Embryonic facial prominence (tissue), 1 donor: ENCODE results near the gene CTCF.

Experiments
- DNase-seq: peaks from one replicate; pipeline ENCODE4 v3.0.0-alpha.2; 2016; ENCODE audit errors: extremely low spot score

Gene CTCF

DNA sequence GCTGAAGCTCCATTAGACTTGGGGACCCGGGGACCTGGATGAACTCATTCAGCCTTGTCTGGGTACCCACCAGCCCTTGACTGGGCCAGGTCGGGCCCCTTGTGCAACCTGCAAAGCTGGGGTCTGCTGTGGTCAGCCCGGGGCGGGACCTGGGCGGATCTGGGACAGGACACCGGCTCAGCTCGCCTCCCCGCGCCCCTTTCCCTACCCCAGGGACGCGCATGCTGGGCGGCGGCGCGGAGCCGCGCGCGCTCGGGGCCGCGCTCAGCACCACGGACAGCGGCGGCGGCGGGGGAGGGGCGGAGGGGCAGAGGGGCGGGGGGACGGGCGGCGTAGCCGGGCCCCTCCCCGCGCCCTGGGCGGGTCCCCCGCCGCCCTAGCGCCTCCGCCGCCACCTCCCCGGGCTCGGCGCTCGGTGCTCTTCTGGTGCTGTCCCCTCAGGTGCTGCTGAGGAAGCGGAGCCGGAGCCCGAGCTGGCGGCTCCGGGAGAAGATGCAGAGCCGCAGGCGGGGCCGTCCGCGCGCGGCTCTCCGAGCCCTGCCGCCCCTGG is 90.3 kb downstream of the CTCF start:
- DNase-seq, result no peak

DNA sequence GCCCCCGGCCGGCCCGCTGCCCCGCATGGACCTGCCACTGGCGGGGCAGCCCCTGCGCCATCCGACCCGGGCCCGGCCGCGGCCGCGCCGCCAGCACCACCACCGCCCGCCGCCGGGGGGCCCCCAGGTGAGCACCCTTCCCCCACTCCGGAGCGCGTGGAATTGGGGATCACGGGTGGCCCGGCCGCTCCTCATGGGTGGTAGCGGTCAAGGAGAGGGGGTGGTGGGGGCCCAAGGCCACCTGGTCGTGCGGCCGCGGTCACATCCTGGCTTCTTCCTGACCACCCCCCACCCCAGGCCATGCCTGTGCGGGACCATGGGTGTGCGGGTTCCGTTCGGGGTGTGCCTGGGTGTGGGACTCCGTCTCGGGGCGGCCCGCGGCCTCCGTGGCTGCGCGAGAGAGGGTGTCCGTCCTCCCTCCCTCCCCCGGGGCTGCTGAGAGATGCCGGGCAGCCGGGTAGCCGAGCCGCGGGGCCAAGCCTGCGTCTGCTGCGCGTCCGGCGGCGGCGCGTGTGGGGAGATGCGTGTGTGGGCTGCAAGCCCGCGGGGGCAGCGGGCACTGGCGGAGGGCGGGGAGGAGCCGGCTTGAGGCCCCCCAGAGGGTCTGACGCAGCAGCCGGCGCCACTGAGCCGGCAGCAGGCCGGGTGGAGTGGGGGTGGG is 90.9 kb downstream of the CTCF start:
- DNase-seq, result no peak

DNA sequence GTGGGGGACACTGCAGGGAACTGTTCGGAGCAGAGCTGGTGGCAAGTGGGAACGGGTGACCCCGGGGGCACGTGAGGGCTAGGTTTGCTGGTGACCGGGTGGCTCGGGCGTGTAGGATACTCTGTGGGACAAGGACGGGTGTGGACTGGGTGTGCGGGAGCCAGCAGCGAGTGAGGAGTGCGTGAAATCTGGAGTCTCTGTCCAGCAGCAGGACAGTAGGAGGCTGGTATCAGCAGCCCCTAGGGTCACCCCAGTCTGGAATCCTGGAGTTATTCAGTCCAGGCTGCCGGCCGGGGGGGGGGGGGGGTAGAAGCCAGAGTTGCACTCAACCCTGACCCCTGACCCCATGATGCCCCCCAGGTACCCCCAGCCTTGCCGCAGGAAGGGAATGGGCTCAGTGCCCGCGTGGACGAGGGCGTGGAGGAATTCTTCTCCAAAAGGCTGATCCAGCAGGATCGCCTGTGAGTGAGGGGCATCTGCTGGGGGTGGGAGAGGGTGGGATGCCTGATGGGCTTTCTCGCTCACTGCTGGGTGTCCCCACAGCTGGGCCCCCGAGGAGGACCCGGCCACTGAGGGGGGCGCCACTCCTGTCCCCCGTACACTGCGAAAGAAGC is 91.6 kb downstream of the CTCF start:
- DNase-seq, result no peak

DNA sequence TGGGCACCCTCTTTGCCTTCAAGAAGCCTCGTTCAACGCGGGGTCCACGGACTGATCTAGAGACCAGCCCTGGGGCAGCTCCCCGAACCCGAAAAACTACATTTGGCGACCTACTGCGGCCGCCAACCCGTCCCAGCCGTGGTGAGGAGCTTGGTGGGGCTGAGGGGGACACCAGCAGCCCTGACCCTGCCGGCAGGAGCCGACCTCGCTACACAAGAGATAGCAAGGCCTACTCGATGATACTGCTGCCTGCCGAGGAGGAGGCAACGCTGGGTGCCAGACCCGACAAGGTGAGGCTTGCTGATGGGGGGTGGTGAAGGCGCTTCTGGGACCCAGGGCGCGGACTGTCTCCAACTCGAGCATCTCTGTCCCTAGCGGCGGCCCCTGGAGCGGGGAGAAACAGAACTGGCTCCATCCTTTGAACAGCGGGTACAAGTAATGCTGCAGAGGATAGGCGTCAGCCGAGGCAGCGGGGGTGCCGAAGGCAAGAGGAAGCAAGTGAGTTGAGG is 92.1 kb downstream of the CTCF start:
- no peak for DNase-seq

DNA sequence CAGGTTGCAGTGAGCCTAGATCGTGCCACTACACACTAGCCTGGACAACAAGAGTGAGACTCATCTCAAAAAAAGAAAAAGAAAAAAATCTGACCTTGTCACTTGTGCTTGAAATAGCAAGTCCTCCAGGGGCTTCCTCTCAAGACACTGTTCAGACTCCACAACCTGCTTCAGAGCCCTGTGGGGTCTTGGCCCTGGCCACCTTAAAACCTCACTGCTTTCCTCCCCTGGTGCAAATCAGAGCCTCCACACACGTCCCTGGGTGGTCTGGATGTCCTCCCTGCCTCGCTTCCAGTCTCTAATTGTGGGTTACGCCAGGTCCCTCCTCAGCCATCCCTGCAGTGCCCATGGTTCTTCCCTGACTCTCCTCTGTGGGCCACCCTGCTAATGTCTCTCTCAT is 93.0 kb downstream of the CTCF start:
- DNase-seq, result no peak

DNA sequence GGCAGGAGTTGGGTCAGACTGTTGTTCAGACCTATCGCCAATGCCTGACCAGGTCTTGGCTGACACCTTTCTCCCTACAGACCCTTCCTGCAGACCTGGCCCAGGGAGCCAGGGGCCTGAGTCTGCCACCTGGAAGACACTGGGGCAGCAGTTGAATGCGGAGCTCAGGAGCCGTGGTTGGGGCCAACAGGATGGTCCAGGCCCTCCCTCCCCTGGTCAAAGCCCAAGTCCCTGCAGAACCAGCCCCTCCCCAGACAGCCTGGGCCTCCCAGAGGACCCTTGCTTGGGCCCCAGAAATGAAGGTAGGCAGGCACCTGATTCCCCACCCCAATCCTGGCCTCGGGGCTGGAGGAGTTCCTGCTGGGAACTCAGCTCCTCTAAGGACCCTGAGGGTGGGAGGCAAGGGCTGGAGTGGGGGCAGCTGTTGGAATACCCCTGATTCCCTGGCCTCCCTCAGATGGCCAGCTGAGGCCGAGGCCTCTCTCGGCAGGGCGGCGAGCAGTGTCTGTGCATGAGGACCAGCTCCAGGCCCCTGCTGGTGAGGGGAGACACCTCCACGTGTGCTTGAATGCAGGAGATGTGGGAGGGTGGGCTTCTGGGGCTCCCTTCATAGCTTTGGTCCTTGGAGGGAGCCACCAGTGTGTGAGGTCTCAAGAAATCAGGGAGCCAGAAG is 94.2 kb downstream of the CTCF start:
- DNase-seq, result no peak

DNA sequence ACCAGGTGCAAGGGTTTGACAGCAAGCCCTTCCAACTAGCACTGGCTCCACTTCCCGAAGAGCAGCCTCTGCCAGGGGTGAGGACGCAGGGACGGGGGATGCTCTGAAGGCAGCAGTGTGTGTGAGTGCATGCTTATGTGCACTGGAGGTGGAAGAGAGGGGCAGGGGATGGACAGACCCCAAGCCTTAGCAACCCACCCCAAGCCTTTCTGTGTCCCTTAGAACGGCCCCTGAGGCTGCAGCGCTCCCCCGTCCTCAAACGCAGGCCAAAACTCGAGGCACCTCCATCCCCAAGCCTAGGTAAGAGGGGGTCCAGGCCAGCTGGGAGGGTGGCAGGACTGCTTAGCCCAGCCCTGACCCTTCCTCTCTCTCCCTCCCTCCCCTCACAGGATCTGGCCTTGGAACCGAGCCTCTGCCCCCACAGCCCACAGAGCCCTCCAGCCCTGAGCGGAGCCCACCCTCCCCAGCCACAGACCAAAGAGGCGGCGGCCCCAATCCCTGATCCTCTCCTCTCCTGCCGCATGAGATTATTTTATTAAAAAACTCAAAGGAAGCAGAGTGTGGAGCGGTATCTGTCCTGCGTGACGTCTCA is 94.8 kb downstream of the CTCF start:
- DNase-seq, result no peak

DNA sequence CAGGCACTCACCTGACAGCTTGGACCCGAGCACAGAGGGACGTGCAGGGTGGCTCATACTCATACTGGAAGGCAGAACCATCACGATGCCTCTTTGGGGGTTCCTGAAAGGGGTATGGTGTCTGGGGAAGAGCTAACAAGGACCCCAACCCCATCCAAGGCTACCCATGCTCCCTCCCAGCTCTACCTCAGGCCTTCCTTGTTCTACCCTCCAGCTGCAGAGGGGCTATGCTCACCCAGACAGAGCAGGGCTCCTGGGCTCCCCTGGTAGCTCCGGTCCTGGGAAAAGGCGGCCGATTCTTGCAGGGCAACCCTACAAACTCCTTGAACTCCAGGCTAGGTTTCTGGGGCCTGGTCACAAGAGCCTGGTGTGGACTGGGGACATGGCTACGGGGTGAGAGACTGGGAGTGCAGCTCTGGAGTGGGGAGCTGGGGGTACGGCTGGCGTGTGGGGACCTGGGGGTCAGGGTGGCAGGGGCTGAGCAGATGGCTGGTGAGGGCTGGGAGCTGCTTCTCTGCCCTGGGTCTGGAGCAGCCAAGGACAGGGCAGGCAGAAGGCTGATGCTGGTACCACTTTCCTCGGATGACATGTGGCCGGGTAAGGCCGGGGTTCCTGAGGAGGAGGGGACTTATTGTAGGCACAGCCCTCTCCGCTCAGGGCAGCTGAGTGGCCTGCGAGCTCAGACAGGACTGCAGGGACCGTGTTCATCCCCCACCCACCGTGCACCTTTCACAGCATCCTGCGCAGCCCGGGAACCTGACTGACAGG is 95.6 kb downstream of the CTCF start:
- no peak for DNase-seq

DNA sequence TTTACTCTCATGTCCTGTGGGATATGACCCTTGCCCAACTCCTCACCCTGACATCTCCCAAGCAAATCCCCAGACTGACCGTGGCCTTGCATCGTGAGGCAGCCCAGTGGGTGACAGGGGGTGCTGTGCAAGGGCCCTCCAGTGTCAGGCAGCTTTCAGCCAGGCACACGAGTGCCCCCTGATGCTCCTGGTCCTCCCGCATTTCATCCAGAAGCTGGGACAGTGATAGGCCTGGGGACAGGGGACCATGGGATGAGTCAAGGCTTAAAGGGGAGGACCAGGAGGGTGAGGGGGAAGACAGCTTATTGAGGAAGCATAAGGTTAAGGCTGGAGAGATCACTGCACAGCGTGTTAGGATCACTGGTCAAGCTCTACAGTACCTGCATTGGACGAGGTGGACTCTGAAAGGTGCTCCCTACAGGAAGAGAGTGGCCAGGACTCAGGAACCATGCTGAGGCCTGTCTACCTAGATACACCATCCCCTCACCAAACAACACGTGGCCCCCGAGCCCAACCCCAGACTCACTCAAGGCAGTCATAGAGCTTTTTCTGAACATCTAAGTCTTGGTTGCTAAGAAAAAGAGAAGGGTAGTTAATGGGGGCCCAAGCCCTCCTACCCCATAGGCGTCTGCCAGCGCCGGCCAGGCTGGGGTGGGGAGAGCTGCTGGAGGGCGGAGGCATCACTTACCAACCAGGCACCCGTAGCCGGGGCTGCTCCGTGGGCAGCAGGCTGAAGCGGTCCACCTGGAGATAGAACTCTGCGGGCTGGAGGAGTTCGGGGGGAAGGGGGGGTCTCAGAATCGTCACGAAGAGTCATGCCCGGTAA is 96.7 kb downstream of the CTCF start:
- DNase-seq, result no peak

DNA sequence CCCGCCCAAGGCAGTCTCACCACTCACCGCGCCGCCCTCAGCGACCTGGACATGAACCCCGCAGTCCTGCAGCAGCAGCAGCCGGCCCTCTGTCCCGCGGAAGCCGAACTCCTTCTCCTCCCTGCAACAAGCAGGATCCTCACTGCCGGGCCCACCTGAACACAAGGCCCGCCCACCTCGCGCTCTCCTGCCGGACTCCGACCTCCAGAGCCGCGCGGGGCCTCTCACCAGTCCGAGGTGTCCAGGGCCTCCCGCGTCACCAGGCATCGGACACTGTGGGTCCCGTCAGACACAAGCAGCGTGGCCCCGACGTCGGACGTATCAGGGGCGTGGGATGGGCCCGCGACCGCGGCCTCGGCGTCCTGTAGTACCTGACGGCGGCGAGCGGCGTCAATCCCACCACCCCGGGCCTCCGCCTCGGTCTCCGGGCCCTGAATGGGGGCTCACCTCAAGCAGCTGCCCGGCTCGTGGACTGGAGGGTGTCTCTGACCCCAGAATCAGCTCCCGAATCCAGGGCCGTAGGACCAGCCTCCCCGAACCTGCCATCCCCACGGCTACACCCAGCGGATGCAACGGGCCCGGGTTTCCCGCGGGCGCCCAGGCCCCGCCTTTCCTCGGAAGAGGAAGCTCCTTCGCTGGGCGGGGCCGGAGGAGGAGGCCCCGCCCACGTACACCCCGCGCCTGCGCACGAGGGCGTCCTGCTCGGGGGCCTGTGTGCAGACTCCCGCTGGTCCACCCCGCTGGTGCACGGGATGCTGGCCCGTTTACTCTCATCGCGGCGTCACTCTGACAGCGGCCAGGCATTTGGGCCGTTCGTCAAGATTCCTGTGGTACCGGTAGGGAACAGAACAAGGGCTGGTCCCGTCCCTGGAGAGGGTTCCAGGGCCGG is 97.6 kb downstream of the CTCF start, which contains the start of gene ACD:
TSS of gene ACD (minus strand) at position 586 of the 889 bp plus-strand sequence. CDS start at position 546, 40 bp downstream.
- DNase-seq, result peak; percentile 80

DNA sequence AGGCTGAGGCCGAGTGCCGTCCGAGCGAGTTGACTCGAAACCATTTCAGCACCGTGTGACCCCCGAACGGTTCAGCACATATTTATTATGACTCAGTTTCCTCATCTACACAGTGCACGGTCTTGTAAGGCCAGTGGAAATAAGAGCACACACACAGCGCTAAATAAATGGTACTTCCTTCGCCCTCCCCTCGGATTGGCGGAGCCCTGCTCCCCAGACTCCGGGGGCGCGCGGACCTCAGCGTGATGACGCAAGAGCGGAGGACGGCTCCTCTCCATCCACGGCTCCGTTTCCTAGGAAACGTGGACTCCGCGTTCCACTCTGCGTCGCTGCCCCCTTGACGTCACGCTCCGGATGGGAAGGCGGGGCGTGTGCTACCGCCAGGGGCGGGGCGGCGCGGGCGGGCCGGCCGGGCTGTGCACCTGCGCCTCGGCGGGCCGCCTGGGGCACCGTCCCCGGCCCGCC is 98.3 kb downstream of the CTCF start, which contains the start of gene PARD6A:
TSS of gene PARD6A (plus strand) at position 397 of the 465 bp plus-strand sequence. CDS start 79 bp downstream, outside the sequence.
- peak; percentile 91 for DNase-seq

DNA sequence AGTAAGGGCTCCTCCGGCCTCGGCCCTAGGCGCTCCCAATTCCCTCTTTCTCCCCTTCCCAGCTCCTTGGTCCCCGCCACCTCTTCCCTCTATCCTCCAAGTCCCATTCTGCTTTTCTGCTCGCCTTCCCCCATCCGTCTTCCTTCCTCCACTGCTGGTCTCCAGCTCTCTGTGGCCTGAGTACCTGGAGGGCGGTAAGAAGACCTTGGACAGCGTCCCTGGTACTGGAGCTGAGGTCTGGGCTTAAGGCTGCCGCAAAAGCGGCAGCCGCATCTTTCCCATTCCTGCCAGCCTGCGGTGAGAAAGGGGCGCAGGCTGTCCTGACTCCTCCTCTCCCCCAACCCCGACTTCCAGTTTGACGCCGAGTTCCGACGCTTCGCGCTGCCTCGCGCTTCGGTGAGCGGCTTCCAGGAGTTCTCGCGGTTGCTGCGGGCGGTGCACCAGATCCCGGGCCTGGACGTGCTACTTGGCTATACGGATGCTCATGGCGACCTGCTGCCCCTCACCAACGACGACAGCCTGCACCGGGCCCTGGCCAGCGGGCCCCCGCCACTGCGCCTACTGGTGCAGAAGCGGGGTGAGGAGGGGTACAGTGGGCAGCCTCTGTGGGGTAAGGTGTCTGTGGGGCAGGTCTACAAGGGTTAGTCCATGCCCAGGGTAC is 98.9 kb downstream of the CTCF start:
- no peak for DNase-seq

DNA sequence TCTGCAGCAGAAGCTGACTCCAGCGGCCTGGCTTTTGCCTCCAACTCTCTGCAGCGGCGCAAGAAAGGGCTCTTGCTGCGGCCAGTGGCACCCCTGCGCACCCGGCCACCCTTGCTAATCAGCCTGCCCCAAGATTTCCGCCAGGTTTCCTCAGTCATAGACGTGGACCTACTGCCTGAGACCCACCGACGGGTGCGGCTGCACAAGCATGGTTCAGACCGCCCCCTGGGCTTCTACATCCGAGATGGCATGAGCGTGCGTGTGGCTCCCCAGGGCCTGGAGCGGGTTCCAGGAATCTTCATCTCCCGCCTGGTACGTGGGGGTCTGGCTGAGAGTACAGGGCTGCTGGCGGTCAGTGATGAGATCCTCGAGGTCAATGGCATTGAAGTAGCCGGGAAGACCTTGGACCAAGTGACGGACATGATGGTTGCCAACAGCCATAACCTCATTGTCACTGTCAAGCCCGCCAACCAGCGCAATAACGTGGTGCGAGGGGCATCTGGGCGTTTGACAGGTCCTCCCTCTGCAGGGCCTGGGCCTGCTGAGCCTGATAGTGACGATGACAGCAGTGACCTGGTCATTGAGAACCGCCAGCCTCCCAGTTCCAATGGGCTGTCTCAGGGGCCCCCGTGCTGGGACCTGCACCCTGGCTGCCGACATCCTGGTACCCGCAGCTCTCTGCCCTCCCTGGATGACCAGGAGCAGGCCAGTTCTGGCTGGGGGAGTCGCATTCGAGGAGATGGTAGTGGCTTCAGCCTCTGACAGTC is 99.7 kb downstream of the CTCF start:
- DNase-seq, result no peak

DNA sequence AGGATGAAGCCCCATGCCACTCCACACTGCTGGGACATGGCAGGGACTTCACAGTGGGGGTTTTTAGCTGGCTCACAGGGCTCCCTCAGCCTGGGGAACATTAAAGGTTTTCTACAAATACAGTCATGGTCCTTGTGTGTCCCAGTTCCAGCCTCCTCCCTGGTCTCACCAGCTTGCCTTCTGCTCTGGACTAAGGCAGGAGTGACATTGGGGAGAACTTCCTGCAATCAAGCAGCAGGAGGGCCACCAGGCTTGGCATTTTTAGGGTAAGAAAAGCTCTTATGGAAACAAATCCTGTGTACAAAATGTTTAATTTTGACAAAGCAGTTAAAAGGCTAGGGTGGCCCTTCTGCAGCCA is 100.3 kb downstream of the CTCF start:
- no peak for DNase-seq

DNA sequence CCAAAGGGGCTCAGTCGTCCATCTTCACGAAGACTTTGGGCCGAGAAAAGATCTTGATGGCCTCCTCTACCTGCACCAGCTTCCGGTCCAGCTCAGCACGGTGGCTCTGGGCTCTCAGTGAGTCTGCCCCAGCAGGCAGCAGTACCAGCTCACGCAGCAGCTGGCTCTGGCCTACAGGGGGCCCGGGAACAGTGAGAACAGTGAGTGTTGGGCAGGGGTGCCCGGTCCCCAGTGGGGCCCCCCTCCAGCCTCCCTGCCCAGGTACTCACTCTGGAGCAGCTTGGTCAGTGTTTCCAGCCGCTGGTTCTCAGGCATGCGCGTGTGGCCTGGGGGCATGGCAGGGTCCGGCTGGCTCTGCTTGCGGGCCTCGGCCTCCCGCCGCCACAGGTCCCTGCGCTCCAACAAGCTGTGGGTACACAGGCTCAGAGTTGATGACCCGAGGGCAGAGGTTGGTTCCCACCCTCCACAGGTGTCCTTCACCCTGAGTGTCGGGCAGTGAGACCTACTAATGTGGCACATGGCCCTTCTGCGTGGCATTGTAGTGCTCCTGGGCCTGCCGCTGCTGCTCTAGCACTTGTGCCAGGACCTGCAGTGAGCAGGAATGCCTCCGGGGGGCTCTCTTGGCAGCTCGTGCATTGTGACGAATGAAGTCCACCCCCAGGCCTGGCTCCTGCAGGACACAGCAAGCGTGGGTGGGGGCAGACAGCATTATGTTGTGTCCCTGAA is 101.0 kb downstream of the CTCF start:
- no peak for DNase-seq

DNA sequence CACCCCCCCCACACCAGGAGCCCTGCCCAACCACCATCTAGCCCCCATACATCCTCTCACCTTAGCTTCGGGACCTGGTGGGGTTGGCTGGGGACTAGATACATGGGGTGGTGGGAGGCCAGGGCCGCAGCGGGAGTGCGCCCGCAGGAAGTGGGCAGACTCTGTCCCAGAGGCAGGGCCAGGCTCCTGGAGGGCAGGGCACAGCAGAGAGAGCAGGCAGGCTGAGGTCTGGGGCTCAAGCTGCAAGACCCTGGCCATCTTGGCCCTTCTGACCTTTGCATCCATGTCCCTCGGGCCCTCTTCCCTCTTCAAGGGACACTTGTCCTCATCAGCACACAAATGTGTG is 101.5 kb downstream of the CTCF start:
- no peak for DNase-seq

DNA sequence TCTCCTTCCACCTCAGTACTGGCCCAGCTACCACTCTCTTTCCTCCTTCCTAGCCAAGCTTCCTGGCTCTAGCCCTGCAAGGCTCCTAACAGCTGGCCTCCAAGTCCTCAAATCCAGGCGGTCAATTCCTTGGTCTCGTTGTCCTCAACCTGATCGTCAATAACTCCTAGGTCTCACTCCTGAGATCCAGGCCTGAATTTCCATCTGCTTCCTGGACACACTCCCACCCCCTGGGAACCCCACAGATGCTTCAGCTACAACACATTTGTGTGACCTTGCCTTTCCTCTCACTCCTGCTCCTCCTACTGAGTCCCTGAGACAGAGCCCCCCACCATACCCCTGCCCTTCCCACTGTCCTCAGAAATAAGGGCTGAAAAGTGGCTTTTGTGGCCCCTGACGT is 101.9 kb downstream of the CTCF start:
- DNase-seq, result no peak

DNA sequence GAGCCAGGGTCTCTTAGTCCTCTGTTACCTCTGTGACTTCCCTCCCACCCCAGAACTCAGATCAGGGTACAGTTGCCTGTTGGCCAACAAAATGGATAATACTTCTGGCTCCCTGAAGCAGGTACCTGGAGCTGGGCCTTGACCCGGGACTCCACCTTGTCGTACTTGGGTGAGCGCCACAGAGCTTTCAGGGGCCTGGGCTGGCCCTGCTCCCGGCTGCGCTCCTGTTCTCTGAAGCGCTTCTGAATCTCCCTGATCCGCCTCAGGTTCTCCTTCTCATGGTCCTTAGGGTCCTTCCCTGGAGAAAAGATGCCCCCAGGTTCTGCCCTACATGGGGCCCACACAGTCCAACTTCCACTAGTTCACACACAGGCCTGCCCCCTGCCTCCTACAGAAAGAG is 102.5 kb downstream of the CTCF start:
- DNase-seq, result no peak
